Activated CD4-positive, alpha-beta T cell treated with anti-CD3 and anti-CD28 coated beads, Interleukin-2, amount 10 ng/mL, durations not matched to agents 7 days and 5 days (primary cell): ENCODE data around the gene SND1. TPM values are rescaled to one million over a fixed set of nuclear protein-coding genes. Genes with fewer than 3 reads are reported as not detected.

Source experiments
- CTCF ChIA-PET: fragments of 350-600 bp; sonication (Branson Sonifier 250); formaldehyde crosslinking; loops from one replicate; lab custom pipeline; 2021; ENCODE audit warnings: antibody characterized with exemption; lab: Charles Lee
- POLR2A ChIA-PET: fragments of 350-600 bp; sonication (Branson Sonifier 250); formaldehyde crosslinking; loops from one replicate; lab custom pipeline; 2021; ENCODE audit warnings: antibody characterized with exemption; lab: Charles Lee
- DNase-seq: peaks from one replicate; pipeline ENCODE4 v3.0.0-alpha.2; 2020
- H3K27ac Mint-ChIP-seq: one replicate; pipeline ENCODE4 v1.8.0; 2021; ENCODE audit warnings: mild to moderate bottlenecking, moderate library complexity, mixed read lengths
- H3K27me3 Mint-ChIP-seq: one replicate; pipeline ENCODE4 v1.8.0; 2021; ENCODE audit warnings: mixed read lengths
- H3K36me3 Mint-ChIP-seq: one replicate; pipeline ENCODE4 v1.8.0; 2021; ENCODE audit warnings: low read depth, mixed read lengths
- H3K4me1 Mint-ChIP-seq: one replicate; pipeline ENCODE4 v1.8.0; 2021; ENCODE audit warnings: mixed read lengths
- H3K4me3 Mint-ChIP-seq: one replicate; pipeline ENCODE4 v1.8.0; 2021; ENCODE audit warnings: mild to moderate bottlenecking, moderate library complexity, mixed read lengths
- H3K9me3 Mint-ChIP-seq: one replicate; pipeline ENCODE4 v1.8.0; 2021; ENCODE audit warnings: mixed read lengths
- total RNA-seq, 2 experiments: library from RNA; stranded (reverse); gene quantifications; one replicate each; pipeline ENCODE4 v1.2.3, GENCODE V29; 2021

SND1 gene
- total RNA-seq, 2 experiments from 2014 or later = 141 to 163 TPM

- Mint-ChIP-seq H3K27ac (no peak overlapping the region), H3K9me3 (no peaks in the 10 kb centered on the region), H3K4me3 (no peak overlapping the region), H3K27me3 (peaks cover 17% of the 10 kb centered on the region), H3K36me3 (no peaks in the 10 kb centered on the region), H3K4me1 (no peaks in the 10 kb centered on the region)
- ChIA-PET POLR2A (interaction anchor here (0.9 kb wide), 1 partner anchor 16 kb away, joined by 3 read pairs; no protein-coding TSS in a partner anchor), CTCF (interaction anchor here (1.2 kb wide), 1 partner anchor 15 kb away, joined by 3 read pairs; no protein-coding TSS in a partner anchor)
- no peak for DNase-seq
Observed at GRCh38 chr7:127632276-127632910, 19.6 kb upstream of the SND1 start.

DNA sequence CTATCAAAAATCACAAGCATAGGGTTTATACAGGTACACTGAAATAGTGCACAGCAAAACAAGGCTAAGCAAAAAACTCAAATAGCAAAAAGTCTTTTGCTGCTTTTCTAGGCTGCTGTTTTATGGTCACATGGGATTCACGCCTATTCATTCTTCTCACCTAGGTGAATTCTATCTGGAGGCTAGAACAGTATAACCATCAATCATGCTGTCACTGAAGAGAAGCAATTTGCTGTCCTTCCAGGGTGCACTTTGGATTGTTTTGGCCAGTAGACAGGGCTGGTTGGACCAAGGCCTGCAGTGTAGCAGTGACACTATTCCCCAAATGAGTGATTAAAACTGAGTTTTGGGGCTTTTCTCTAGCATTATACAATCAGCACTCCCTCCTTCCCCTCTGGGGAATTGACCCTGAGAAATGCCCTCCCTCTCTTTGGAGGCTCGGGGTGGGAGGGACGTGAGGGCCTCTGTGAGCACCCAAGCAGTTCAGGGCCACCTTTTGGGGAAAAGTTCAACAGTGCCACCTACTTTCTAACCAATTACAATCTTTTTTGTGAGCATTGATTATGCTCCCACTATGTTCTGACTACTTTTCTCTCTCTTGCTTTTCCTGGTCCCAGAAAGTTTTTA is 16.2 kb upstream of the SND1 start:
- no peaks in the 10 kb centered on the region for H3K36me3 Mint-ChIP-seq
- no peak overlapping the region for H3K27ac Mint-ChIP-seq
- H3K4me3 Mint-ChIP-seq = no peak overlapping the region
- DNase-seq = no peak
- no peaks in the 10 kb centered on the region for H3K4me1 Mint-ChIP-seq
- ChIA-PET POLR2A (no interaction called here), CTCF (interaction anchor here (1.5 kb wide), 1 partner anchor 11 kb away, joined by 6 read pairs; no protein-coding TSS in a partner anchor)
- H3K9me3 Mint-ChIP-seq = no peaks in the 10 kb centered on the region
- H3K27me3 Mint-ChIP-seq = peaks cover 26% of the 10 kb centered on the region

- ChIA-PET POLR2A (no interaction called here), CTCF (no interaction called here)
- no peaks in the 10 kb centered on the region for H3K36me3 Mint-ChIP-seq
- H3K27ac Mint-ChIP-seq = no peak overlapping the region
- H3K27me3 Mint-ChIP-seq = peaks cover 23% of the 10 kb centered on the region
- DNase-seq = no peak
- no peaks in the 10 kb centered on the region for H3K4me1 Mint-ChIP-seq
- H3K4me3 Mint-ChIP-seq = no peak overlapping the region
- no peaks in the 10 kb centered on the region for H3K9me3 Mint-ChIP-seq
Observed at GRCh38 chr7:127638197-127638596, 13.8 kb upstream of the SND1 start.

GRCh38 chr7:127644484-127644883 is 7.5 kb upstream of the SND1 start:
- Mint-ChIP-seq H3K27ac (no peak overlapping the region), H3K9me3 (no peaks in the 10 kb centered on the region), H3K4me3 (no peak overlapping the region), H3K4me1 (no peaks in the 10 kb centered on the region), H3K27me3 (peaks cover 5% of the 10 kb centered on the region), H3K36me3 (no peaks in the 10 kb centered on the region)
- POLR2A ChIA-PET = no interaction called here
- CTCF ChIA-PET = no interaction called here
- DNase-seq = no peak

DNA sequence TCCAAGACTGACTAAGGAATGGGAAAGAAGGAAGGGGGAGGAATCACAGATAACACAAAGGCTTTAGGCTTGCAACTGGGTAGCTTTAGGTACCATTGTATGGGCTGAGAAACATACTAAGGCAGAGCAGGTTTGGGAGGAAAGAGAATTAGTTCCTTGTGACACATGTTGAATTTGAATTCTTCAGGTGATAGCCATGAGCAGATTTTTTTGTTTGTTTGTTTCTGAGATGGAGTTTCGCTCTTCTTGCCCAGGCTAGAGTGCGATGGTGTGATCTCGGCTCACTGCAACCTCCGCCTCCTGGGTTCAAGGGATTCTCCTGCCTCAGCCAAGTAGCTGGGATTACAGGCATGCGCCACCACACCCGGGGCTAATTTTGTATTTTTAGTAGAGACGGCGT is 4.4 kb upstream of the SND1 start:
- POLR2A ChIA-PET = no interaction called here
- no peak for DNase-seq
- Mint-ChIP-seq H3K27ac (no peak overlapping the region), H3K27me3 (peaks cover 3% of the 10 kb centered on the region), H3K9me3 (no peaks in the 10 kb centered on the region), H3K36me3 (peaks cover 2% of the 10 kb centered on the region), H3K4me3 (no peak overlapping the region), H3K4me1 (peaks cover 6% of the 10 kb centered on the region)
- CTCF ChIA-PET = interaction anchor here (1.8 kb wide), 1 partner anchor 11 kb away, joined by 6 read pairs; no protein-coding TSS in a partner anchor

- CTCF ChIA-PET = no interaction called here
- POLR2A ChIA-PET = no interaction called here
Observed at GRCh38 chr7:127648986-127649385, 3.0 kb upstream of the SND1 start.

GRCh38 chr7:127650847-127651555 is 993 bp upstream of the SND1 start:
- H3K4me3 Mint-ChIP-seq = peak overlapping the region; percentile 84
- H3K27ac Mint-ChIP-seq = peak overlapping the region; percentile 99
- H3K4me1 Mint-ChIP-seq = peaks cover 38% of the 10 kb centered on the region
- CTCF ChIA-PET = no interaction called here
- H3K9me3 Mint-ChIP-seq = no peaks in the 10 kb centered on the region
- POLR2A ChIA-PET = no interaction called here
- H3K27me3 Mint-ChIP-seq = peaks cover 3% of the 10 kb centered on the region
- DNase-seq = peak; percentile 7
- peaks cover 20% of the 10 kb centered on the region for H3K36me3 Mint-ChIP-seq

More at GRCh38 chr7:127648986-127649385, 3.0 kb upstream of the SND1 start:
- H3K27me3 Mint-ChIP-seq = peaks cover 3% of the 10 kb centered on the region
- peaks cover 7% of the 10 kb centered on the region for H3K36me3 Mint-ChIP-seq
- H3K9me3 Mint-ChIP-seq = no peaks in the 10 kb centered on the region
- H3K27ac Mint-ChIP-seq = no peak overlapping the region
- peaks cover 18% of the 10 kb centered on the region for H3K4me1 Mint-ChIP-seq
- no peak for DNase-seq
- no peak overlapping the region for H3K4me3 Mint-ChIP-seq

- ChIA-PET POLR2A (no interaction called here), CTCF (interaction anchor here (0.6 kb wide), 1 partner anchor 882 kb away, joined by 3 read pairs; no protein-coding TSS in a partner anchor)
- no peak for DNase-seq
- Mint-ChIP-seq H3K36me3 (peaks cover 24% of the 10 kb centered on the region), H3K4me1 (peaks cover 43% of the 10 kb centered on the region), H3K4me3 (peak overlapping the region; percentile 84), H3K9me3 (no peaks in the 10 kb centered on the region), H3K27me3 (peaks cover under 1% of the 10 kb centered on the region), H3K27ac (peak overlapping the region; percentile 99)
Observed at GRCh38 chr7:127652333-127653248, 597 bp downstream of the SND1 start.

GRCh38 chr7:127653396-127653795 is 1.4 kb downstream of the SND1 start:
- ChIA-PET CTCF (no interaction called here), POLR2A (no interaction called here)
- H3K36me3 Mint-ChIP-seq = peaks cover 26% of the 10 kb centered on the region
- no peaks in the 10 kb centered on the region for H3K27me3 Mint-ChIP-seq
- DNase-seq = no peak
- peaks cover 45% of the 10 kb centered on the region for H3K4me1 Mint-ChIP-seq
- H3K27ac Mint-ChIP-seq = peak overlapping the region; percentile 20
- no peaks in the 10 kb centered on the region for H3K9me3 Mint-ChIP-seq
- peak overlapping the region; percentile 84 for H3K4me3 Mint-ChIP-seq

DNA sequence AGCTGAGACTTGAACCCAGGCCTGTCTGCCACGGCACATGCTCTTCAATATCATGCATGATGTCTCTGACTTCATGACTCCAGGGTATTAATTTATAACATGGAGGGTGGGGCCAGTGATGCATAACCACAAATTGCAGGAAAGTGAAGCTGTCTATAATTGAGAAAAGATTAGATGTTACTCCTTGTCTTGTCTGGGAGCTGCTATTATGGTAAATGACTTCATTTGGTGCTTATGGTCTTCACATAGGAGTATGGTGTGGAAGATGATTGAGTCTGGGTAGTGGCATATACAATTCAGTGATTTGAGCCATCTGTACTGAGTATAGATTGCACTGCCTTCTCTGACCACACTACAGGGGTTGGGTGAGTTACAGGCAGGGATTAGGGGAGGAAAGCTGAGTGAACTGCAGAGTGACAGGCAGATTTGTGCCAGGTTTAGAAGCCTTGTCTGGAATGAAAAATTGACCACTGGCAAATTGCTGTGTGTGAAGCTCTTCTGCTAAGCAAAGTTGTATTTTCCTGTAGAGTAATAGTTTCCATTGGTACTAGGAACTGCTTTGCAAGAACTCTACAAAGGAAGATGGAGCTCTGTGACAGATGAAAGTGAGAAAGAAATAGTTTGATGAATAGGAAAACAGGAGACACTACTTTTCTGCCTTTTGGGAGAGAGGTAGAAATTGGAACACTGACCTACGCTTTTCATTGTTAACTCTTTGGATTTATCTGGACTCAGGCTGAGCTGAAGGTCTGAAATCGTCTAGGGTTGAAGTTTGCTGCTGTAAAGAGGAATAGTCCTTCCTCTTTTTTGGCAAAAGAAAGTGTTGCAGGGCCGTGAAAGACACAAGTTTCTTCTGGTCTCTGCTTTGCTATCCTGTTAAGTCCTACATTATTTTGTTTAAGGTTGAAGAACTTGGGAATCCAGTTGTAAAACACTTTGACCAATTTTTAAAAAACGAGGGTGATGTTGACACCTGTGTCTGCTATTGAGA is 2.7 kb downstream of the SND1 start:
- DNase-seq = no peak
- H3K4me3 Mint-ChIP-seq = peak overlapping the region; percentile 30
- peaks cover 55% of the 10 kb centered on the region for H3K4me1 Mint-ChIP-seq
- H3K9me3 Mint-ChIP-seq = no peaks in the 10 kb centered on the region
- ChIA-PET CTCF (no interaction called here), POLR2A (no interaction called here)
- H3K36me3 Mint-ChIP-seq = peaks cover 35% of the 10 kb centered on the region
- no peaks in the 10 kb centered on the region for H3K27me3 Mint-ChIP-seq
- peak overlapping the region; percentile 10 for H3K27ac Mint-ChIP-seq

DNA sequence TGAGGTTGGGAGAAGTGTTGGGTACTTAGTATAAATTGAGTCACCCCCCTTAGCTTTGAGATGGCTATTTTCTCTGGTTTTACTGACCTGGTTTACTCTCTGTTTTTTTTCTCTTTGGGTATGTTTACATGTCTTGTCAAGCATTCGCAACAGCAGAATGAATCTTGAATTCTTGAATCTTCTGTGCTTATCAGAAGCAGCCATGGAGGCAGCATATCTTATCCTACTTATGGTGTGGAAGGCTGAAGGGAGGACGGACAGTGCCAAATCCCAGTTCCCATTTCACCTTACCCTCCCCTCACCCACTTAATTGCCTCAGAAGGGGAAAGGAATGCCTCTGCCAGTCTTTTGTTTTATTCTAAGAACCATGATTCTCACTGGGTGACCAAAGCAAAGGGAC is 3.7 kb downstream of the SND1 start:
- no peak for DNase-seq
- CTCF ChIA-PET = interaction anchor here (2.1 kb wide), 1 partner anchor 11 kb away, joined by 7 read pairs; no protein-coding TSS in a partner anchor
- Mint-ChIP-seq H3K27ac (no peak overlapping the region), H3K4me3 (no peak overlapping the region), H3K27me3 (no peaks in the 10 kb centered on the region), H3K36me3 (peaks cover 41% of the 10 kb centered on the region), H3K4me1 (peaks cover 57% of the 10 kb centered on the region), H3K9me3 (no peaks in the 10 kb centered on the region)
- POLR2A ChIA-PET = no interaction called here
